ENCODE results near the gene TBC1D23.

DNA sequence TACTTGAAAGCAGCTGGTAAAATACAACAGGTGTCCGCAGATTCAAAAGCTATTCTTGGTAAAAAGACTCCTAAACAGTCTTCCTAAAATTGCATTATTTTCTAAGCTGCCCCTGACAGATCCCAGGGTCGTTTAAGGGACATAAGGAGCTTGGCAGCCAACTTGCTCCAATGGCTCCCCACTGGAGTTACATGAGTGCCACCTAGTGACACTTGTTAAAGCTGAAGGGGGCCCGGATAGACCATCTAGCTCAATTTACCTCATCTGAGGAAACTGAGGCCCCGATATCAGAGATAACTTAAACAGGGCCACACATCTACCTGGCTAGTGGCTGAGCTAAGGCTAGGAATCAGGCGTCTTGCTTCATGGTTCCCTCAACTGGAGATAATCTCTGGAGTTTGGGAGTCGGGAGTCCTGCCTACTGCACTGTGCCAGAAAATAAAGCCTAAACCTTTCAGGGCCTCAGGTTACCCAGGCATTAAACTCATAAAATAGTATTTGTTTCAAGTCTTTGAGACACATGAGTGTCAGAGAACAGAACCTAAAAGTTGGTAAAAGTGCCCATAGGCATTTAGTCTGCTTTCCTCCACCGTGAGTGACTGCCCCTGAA, 6.5 kb upstream of the TBC1D23 start:
- no peak for TF ChIP-seq EZH2 (IDR thresholded peaks at IDR 0.05)
- no peak for TF ChIP-seq POLR2AphosphoS5 (IDR thresholded peaks at IDR 0.05; ENCODE audit: borderline replicate concordance, low read depth, low read length)
- TF ChIP-seq FOXP2 (optimal IDR thresholded peaks at IDR 0.05; ENCODE audit: control extremely low read depth, extremely low read length, insufficient read depth) = no peak
